Lung (tissue), 12 donors: Measurements from ENCODE around the gene GRIK1. TPM values are rescaled to one million over a fixed set of nuclear protein-coding genes. Genes with fewer than 3 reads are reported as not detected.

Experiments
- ATAC-seq: fragments of 200-7000 bp; cut with Tn5 transposase; one replicate; pipeline ENCODE4 v1.9.1; 2020; ENCODE audit warnings: moderate number of reproducible peaks; ENCODE audit not compliant: insufficient read depth, low FRiP score
- DNase-seq, 3 donors: peaks; one replicate each; pipeline ENCODE4 v3.0.0-alpha.2; 2013 to 2017
- H3K27ac ChIP-seq, 2 donors: one replicate each; pipeline ENCODE4 v1.5.1; 2013; ENCODE audit warnings: mild to moderate bottlenecking in 2 of 2, moderate library complexity in 2 of 2, control low read depth in 1 of 2, inconsistent platforms in 1 of 2, low read depth in 1 of 2, low read length in 1 of 2
- H3K27me3 ChIP-seq, 3 donors: one replicate each; pipeline ENCODE4 v1.5.1; 2013; ENCODE audit warnings: low read length in 2 of 3; ENCODE audit not compliant: control insufficient read depth in 3 of 3, insufficient read depth in 3 of 3
- H3K36me3 ChIP-seq, 4 donors: one replicate each; pipeline ENCODE4 v1.5.1; 2013; ENCODE audit warnings: low read length in 4 of 4, mild to moderate bottlenecking in 1 of 4, moderate library complexity in 1 of 4; ENCODE audit not compliant: control insufficient read depth in 4 of 4, insufficient read depth in 4 of 4
- H3K4me1 ChIP-seq, 5 donors: one replicate each; pipeline ENCODE4 v1.5.1; 2013; ENCODE audit warnings: low read length in 5 of 5, mild to moderate bottlenecking in 2 of 5, moderate library complexity in 1 of 5; ENCODE audit not compliant: control insufficient read depth in 5 of 5, insufficient read depth in 5 of 5
- H3K4me3 ChIP-seq: one replicate; pipeline ENCODE4 v1.5.1; 2013; ENCODE audit warnings: mild to moderate bottlenecking, control low read depth, moderate library complexity
- H3K9ac ChIP-seq, 2 donors: one replicate each; pipeline ENCODE4 v1.5.1; 2013; ENCODE audit warnings: low read length in 2 of 2, control low read depth in 1 of 2; ENCODE audit not compliant: insufficient read depth in 1 of 2
- H3K9me3 ChIP-seq, 4 donors: one replicate each; pipeline ENCODE4 v1.5.1; 2013; ENCODE audit warnings: low read length in 3 of 4, mild to moderate bottlenecking in 1 of 4, moderate library complexity in 1 of 4; ENCODE audit not compliant: control insufficient read depth in 4 of 4, insufficient read depth in 3 of 4
- CTCF ChIP-seq: IDR thresholded peaks from 2 replicates; pipeline ENCODE4 v1.5.1; 2012; ENCODE audit warnings: mild to moderate bottlenecking; ENCODE audit errors: control extremely low read depth, extremely low read depth
- WGBS, 2 donors: extraction: QIAGEN DNeasy Blood & Tissue Kit; methylation state at CpG; one replicate each; pipeline ENCODE4 v1.1.7; 2013; 5-methylcytosine and 5-hydroxymethylcytosine counted together
- polyA plus RNA-seq, 2 donors: library from polyadenylated mRNA; stranded (reverse); fragments of 200-250 nt; gene quantifications; one replicate each; pipeline ENCODE4 v1.2.1, GENCODE V29; 2013
- total RNA-seq, 2 donors: library from RNA; depleted of rRNA in 1 of 2; stranded (reverse); fragments of >200 nt in 1 of 2; gene quantifications; one replicate each; pipeline ENCODE4 v1.2.1, GENCODE V29; 2014 to 2021
- donor health status: control.
- donor health status: control.
- donor health status: Bipolar disorder and iron deficiency.
- donor health status: healthy.
- donor health status: DM: yes; HTN: yes; CAD: no.

GRIK1 gene
- total and polyA plus RNA-seq, 4 donors = 0.26 TPM; not detected in 3

- Histone ChIP-seq H3K27ac (no peak overlapping the region), H3K36me3 (no peaks in the 10 kb centered on the region), H3K4me1 (no peaks in the 10 kb centered on the region), H3K9ac (no peak overlapping the region), H3K9me3 (peaks cover 0 to 4% (median 0%) of the 10 kb centered on the region in 4 donors), H3K27me3 (no peaks in the 10 kb centered on the region), H3K4me3 (no peak overlapping the region)
- WGBS, 2 donors = 88 to 91% methylated on average over 2 of the region's 2 CpGs
- ATAC-seq (no peak), DNase-seq (no peak)
- TF ChIP-seq CTCF = no peak
Observed at GRCh38 chr21:29716753-29717152, 223.0 kb downstream of the GRIK1 start.

DNA sequence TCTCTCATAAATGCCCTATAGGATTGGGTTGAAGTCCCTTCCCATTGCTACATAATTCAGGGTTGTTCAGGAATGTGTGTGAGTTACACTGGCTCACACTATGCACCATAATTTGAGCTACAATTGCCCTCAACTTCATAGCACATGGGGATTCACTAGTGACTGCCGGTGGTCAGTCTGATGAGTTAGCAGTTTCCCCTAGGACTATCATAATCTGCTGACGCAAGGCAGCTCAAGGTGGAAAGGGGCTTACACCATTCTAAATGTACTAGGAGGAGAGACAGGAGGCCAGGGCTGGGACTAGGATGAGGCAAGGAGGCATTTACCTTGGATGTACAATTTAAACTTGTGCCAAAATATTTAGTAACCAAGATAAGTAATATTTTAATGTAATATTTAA is 224.7 kb downstream of the GRIK1 start:
- ATAC-seq = no peak
- 95 to 97% methylated on average over 2 of the region's 2 CpGs for WGBS, 2 donors
- Histone ChIP-seq H3K27ac (no peak overlapping the region), H3K36me3 (no peaks in the 10 kb centered on the region), H3K4me1 (no peaks in the 10 kb centered on the region), H3K4me3 (no peak overlapping the region), H3K27me3 (no peaks in the 10 kb centered on the region), H3K9ac (no peak overlapping the region), H3K9me3 (peaks cover 0 to 4% (median 0%) of the 10 kb centered on the region in 4 donors)
- DNase-seq = no peak
- no peak for TF ChIP-seq CTCF

DNA sequence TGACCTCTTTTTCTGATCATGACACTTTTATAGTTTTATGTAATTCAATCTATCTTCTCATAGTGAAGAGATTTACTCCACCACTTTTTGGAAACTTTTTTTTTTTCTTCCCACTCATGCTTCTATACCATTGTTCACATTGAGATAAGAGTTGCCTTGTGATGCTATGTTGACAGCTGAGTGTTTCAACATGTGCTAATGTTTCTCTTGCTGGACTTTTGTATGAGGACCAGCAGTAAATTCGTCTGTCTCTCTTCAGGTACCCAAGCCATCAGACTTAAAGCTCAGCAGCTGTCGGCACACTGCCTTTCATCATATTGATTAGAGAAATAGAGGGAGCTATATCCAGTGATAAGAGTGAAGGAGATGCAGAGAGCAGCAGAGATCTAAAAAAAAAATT is 227.0 kb downstream of the GRIK1 start:
- DNase-seq (no peak), ATAC-seq (no peak)
- no peaks in the 10 kb centered on the region for H3K36me3 ChIP-seq
- H3K9me3 ChIP-seq = peaks cover 0 to 4% (median 0%) of the 10 kb centered on the region in 4 donors
- H3K4me1 ChIP-seq = no peaks in the 10 kb centered on the region
- no peak overlapping the region for H3K9ac ChIP-seq
- H3K27ac ChIP-seq = no peak overlapping the region
- TF ChIP-seq CTCF = no peak
- 49 to 72% methylated on average over 2 of the region's 2 CpGs for WGBS, 2 donors
- H3K27me3 ChIP-seq = no peaks in the 10 kb centered on the region
- no peak overlapping the region for H3K4me3 ChIP-seq

DNA sequence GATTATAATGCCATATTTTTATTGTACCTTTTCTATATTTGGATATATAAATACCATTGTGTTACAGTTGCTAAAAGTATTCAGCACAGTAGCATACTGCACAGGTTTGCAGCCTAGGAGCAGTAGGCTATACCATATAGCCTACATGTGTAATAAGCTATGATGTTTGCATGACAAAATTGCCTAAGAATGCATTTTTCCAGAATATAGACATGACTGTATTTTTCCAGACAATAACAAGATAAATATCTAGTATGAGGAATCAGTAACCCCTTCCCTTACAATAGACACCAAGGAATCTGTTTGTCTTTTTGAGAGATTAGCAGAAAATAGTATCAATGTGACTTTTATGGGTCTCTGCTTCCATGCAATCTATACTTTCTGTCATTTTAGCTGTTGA is 228.6 kb downstream of the GRIK1 start:
- Histone ChIP-seq H3K4me1 (no peaks in the 10 kb centered on the region), H3K27me3 (no peaks in the 10 kb centered on the region), H3K4me3 (no peak overlapping the region), H3K36me3 (no peaks in the 10 kb centered on the region), H3K9ac (no peak overlapping the region), H3K9me3 (peaks cover 0 to 2% (median 0%) of the 10 kb centered on the region in 4 donors), H3K27ac (no peak overlapping the region)
- no peak for TF ChIP-seq CTCF
- DNase-seq (no peak), ATAC-seq (no peak)
